NCI-H2107 (cell line): ENCODE measurements around the gene SECISBP2.
"Not testable (repeated sequence)": the region's sequence is repeated elsewhere in the genome, so short reads cannot be mapped to it uniquely, and the experiment has no call there.

ENCODE experiments used
- DNase-seq: peaks from one replicate; lab custom pipeline; 2025; lab: John Stamatoyannopoulos, UW

The SECISBP2 gene

DNA sequence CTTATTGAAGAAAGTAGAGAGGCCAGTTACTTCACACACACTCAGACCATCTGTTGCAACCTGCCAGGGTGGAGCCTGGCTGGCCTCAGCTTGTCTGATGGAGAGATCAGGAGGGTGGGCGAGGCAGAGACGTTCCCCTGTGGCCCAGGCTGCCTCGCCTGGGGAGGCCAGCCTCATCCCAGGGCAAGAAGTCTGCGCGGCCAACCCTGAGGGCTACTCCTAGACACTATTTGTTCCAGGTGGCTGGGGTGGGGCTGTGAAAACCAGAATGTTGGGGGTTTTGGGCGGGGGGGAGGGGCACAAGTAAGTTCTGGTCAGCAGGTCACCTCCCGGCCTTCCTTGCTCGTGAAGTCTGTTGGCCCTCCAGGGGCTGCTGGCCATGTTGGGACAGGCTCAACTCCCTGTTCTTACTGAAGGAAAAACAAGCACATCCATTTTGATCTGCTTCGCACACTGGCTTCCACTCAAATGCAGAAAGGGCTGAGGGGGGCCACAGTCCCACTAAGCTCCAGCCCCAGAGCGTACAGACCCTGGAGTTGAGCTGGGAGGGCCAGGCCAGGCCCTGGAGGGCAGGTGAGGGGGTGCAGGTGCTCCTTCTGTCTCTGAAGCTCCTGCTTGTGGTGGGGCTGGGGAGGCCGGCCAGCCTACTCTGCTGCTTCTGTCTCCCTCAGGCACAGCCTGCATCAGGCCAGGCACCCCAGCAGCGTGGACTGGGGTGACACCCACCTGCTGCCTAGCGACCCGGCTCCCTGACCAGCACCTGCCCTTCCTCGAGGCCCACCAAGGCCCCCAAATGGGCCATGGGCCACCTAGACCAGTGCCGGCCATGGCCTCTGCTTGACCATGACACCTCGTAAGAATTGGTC, 46.6 kb downstream of the SECISBP2 start:
- DNase-seq, result no peak

DNA sequence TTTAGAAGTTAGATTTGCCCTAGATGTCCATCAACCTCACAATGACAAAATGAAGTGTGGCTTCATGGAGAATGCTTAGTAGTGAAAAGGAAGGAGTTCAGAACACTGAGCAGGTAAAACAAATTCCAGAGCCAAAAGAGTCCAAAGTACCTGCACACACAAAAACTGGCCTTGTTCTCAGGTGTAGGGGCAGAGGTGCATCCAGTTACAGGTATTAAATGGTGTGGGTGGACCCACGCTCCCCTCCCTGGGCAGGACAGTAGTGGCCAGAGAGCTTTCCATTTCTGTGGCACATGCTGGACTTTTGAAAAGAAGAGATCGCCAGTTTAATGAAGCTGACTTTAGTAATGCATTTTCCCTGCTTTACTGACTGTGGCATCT, 47.2 kb downstream of the SECISBP2 start:
- no peak for DNase-seq

DNA sequence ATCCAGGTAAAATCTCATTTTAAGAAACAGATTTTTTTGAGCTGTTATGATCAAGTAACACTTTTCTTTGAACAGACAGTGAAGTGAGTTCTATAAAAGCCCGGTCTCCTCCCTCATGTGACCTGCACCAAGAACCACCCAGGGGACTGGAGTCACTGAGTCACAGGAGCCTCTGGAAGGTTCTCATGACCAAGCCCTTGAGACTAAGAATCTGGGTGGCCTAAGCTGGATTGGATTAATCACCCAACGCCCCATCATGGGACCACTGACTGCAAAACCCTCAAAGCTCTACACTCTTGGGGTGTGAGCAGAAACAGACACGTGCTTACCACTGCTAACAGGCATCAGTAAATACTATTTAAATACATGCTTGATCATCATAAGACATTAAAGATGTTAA, 48.4 kb downstream of the SECISBP2 start:
- DNase-seq, result no peak

DNA sequence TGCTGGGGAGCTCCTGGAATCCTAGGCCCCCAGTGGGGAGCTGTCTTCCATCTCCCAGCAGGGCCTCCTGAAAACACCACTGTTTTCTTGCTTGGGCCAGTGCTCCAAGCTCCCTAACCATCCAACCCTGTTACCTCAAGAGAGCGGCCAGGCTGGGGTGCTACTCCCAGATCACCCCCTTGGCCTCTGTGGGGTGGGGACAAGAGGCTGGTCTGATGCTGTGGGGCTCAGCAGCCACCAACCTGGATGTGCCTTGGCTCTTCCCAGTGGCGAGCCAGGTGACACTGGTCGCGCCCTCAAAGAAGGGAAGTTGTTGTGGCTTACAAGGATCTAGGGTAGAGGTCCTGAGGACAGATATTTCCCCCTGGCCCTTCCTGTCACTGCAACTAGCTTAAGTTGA, 49.0 kb downstream of the SECISBP2 start:
- no peak for DNase-seq

DNA sequence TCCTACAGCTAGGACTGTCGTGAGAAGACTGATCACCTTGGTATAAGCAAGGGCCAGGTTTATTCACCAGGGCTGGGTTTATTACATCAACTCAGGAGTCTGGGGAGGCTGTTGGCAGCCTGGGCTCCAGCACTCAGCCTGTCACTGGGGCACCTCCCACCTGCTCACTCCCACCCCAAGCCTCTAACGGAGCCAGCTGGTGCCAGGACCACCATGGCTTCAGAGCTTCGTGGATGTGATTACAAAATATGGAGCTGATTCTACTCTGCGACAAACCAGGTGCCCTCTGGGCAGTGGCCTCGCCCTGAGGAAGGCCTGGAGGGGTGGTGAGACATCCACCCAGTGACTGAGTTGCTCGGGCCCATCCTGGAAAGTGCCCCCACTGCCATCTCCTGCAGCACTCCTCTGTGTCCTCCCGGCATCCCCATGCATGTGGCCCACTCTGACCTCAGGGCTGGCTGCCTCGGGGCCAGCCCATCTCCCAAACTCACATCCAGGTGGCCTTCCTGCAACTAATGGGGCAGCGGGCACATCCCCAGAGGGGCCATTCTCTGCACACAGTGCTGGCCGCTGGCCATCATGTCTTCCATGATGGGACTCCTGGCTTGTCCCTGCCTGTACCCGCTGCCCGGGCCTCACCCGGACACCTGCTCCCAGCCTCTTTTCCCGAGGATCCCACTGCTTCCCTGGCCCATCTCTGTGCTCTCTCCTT, 49.6 kb downstream of the SECISBP2 start:
- no peak for DNase-seq

DNA sequence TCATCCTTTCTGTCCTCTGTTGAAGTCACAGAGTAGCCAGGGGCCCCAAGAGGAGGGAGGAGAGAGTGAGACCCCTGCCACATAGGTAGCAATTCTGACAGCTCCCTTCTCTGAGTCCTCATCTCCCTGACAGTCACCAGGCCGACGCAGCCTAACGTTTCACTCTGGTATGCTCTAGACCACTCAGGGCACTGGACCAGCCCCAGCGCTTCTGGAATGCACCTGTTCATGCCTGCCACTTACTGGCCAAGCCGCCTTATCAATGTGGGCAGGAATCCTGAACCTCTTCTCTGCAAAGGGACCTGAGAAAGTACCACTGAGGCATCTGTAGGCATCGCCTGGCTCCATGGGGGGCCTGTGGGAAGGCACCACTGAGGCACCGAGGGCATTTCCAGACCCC, 50.2 kb downstream of the SECISBP2 start:
- no peak for DNase-seq

DNA sequence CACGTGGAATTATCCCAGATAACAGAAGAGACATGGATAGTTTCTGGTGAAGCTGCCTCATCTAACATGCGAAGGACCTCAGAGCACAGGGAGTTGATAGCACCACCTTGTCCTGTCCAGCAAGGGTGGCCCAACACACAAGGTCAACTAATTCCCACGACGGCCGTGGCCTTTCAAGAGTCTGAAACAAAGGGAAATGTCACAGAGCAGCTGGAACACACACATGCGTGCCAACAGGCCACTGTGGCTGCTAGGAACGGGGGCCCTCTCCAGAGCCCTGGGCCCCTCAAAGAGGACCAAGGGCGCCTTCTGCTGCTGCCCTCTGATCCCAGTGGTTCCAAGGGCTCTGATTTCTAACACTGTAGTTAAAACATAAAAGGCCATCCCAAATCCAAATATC, 50.7 kb downstream of the SECISBP2 start:
- DNase-seq, result no peak

DNA sequence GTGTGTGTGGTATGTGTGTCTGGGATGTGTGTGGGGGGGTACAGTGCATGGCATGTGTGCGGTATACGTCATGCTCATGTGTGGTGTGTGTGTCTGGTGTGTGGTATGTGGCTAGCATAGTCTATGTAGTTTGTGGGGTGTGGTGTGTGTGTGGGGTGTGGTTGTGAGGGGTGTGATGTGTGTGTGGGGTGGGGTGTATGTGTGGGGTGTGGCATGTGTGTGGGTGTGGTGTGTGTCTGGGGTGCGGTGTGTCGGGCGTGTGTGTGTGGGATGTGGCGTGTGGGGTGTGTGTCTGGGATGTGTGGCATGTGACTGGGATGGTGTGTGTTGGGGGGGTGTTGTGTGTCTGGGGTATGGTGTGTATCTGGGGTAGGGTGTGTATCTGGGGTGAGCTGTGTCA, 52.3 kb downstream of the SECISBP2 start:
- DNase-seq, result no peak

DNA sequence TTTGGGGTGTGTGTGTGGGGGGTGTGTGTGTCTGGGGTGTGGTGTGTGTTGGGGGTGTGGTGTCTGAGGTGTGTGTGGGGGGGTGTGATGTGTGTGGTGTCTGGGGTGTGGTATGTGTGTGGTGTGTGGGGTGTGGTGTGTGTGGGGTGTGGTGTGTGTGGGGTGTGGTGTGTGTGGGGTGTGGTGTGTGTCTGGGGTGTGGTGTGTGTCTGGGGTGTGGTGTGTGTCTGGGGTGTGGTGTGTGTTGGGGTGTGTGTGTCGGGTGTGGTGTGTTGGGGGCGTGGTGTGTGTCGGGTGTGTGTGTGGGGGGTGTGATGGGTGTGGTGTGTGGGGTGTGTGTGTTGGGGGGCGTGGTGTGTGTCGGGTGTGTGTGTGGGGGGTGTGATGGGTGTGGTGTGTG, 53.5 kb downstream of the SECISBP2 start:
- DNase-seq, result not testable (repeated sequence)

DNA sequence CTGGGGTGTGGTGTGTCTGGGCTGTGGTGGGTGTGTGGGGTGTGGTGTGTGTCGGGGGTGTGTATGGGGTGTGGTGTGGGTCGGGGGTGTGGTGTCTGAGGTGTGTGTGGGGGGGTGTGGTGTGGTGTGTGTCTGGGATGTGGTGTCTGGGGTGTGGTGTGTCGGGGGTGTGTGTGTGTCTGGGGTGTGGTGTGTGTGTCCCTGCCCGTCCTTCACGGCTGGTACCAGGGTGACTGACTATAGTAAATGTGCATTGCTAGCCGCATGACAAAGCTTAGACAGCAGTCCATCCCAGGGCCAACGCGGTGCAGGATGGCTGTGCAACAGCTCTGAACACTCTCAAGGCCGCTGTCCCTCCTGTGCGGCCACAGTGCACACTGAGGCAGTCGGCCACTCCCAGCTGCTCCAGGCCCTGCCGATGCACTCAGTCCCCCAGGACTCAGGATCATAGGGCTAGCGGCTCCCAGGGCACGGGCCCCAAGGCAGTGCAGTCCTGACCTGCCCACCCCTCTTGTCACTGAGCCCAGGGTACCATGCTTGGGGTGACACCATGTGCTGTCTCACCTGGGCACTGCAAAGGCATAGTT, 54.0 kb downstream of the SECISBP2 start:
- no peak for DNase-seq

DNA sequence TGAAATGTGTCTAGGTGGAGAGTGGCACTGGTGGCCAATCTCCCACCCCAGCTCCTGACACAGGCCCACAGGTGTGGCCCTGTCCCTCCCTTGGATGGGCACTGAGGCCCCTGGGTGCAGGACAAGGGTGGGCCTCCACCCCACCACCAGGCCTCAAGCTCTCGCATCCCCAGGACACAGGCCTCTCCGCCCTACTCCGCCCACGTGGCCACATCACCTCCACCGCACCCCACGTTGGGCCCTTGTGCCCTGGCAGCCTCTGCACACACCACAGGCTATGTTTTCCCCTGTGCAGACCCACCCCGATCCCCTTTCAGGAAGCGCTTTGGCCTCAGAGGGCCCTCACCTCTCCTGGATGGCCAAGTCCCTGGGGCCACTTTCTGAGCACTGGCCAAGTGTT, 54.7 kb downstream of the SECISBP2 start:
- DNase-seq, result no peak

DNA sequence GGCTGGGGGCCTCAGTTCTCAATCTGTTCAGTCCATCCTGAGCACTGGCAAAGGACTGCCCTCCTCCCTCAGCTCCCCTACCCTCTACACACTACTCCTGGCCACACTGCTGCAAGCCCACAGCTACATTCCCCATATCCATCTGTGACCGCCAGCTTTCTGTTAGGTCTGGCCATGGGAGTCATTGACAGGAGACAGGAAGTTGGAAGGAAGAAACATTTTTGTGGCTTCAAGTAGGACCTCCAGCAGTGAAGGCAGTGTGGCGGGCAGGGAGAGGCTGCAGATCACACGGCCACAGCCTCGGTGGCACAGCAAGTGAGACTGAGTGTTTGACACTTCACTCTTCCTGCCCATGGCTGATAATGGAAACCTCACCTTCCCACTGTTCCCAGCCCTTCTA, 55.9 kb downstream of the SECISBP2 start:
- DNase-seq, result no peak

DNA sequence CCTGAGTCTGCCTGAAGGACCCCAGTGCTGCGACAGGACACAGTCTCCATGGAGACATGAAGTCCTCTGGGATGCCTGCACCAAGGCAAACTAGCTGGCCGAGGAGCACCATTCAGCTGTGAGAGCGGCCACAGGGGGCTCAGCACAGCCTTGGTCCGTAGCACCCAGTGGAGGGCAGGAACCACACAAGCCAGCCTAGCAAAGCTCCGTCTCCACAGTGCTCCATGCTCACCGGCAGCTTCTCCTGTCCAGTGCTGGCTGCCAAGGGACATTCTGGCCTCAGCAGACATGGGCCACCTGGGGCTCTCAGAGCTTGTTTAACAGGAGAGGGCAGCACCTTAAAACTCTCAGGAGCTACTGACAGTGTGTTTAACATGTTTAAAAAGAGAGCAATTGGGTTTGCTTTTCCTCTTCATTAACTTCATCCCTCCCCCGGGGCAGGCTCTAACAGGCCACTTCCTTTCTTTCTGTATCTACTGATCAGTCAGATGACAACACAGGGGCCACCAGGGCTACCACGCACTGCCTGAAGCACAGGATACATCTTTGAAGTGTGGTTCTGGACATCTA, 57.0 kb downstream of the SECISBP2 start:
- no peak for DNase-seq

DNA sequence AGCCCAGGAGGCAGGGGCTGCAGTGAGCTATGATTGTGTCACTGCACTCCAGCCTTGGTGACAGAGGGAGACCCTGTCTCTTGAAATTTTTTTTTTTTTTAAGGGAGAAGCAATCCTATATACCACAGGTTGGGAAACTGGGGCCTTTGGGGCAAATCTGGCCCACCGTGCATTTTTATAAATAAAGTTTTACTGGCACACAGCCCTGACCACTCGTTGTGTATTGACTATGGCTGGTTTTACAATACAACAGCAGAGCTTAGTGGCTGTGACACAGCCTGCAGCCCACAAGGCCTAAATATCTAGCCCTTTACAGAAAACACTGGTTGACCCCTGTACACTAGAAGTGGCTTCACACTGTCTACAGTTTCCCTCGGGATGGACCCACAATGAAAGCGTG, 58.0 kb downstream of the SECISBP2 start:
- no peak for DNase-seq

DNA sequence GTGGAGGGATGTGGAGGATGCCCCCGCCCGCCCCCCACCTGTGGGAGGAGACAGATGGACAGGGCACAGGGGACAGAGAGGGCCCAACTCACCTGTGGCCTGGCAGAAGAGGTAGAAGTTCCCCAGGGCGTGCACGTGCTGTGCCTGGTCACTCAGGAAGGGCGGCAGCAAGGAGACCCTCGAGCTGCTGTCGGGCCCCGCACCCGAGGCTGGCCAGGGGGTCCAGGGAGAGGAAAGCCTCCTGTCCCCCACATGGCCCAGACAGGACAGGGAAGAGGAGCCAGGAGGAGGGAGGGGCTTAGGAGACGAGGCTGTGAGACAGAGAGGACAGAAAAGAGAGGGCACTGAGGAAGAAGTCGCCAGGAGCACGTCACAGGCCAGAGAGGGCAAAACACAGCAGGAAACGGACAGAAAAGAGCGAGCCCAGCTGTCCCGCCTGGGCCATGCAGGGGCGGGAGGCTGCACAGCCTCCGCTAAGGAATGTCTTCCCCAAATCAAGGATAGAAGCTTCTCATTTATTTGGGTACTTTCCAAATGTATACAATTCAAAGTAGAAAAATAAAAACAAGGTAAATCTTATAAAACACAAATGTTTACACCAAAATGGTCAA, 58.5 kb downstream of the SECISBP2 start:
- no peak for DNase-seq

DNA sequence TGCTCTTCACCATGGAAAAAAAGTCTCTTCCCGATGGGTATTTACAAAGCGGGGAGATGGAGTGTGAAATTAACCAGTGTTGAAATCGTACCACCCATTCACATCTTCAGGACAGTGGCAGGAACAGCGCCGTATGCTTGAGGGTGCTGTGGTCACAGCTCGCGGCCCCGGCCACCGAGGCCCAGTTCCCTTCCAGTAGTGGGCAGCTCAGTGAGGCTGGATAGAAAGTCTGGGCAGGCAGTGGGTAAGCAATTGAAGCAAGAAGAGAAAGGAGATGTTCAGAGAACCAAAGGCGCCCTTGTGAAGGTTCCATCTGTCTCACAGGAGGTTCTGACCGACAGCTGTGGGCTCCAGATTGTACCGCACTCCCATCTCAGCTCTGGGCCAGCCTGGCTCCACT, 59.1 kb downstream of the SECISBP2 start:
- DNase-seq, result no peak

DNA sequence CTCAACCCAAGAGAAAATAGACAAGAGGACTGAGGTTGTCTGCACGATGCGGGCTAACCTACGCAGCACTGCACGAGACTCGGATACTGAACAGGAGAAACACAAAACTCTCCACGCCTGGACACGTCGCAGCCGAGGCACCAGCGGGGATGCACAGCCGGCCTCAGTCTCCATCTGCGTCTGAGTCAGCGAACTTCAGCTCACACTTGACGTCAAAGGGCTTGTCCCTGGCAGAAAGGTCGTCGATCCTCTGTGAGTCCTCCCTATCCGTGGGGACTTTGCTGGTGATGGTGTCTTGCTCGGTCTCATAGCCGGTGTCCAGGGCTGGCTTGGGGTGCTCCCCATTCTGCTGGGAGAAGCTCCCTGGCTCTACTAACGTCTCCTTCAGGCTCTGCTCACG, 60.2 kb downstream of the SECISBP2 start:
- no peak for DNase-seq

DNA sequence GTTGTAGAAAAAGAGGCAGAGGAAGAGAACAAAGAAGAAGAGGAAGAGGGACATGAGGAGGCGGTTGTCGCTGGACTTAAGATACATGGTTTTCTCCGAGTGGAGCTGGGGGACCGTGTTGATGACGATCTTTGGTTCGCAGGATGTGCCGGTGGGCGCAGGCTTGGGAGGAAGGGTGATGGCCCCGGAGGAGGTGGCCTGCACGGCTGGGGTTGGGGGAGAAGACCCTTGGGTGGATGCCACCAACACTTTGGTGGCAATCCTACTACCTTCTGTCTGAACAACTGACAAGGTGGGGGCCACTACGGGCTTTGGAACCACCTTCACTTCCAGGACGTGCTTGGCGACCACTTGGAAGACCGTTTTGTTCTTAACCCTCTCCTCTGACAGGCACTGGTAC, 60.7 kb downstream of the SECISBP2 start:
- DNase-seq, result no peak

DNA sequence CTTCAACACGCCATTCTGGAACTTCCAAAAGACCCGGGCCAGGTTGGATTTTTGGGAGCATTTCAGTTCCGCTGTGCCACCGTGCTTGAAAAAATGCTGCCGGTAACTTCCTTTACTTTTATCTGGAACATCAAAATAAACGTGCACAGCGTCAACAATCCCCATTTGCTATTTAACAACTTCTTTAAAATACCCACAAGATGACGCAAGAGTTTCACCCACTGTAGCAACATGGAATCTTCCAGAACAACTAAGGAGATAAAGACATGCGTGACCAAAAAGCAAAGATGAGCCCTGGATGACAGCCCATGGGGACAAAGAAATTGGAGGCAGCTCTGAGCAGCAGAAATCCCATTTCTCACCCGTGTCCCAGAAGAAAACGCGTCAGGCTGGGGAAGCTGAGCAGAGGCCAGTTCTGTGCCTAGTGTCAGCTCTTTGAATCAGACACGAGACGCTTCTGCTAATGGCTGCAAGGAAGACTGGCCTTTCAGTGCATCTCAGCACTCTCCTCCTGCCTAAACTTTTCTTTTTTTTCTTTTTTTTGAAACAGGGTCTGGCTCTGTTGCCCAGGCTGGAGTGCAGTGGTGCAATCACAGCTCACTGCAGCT, 61.3 kb downstream of the SECISBP2 start:
- no peak for DNase-seq

DNA sequence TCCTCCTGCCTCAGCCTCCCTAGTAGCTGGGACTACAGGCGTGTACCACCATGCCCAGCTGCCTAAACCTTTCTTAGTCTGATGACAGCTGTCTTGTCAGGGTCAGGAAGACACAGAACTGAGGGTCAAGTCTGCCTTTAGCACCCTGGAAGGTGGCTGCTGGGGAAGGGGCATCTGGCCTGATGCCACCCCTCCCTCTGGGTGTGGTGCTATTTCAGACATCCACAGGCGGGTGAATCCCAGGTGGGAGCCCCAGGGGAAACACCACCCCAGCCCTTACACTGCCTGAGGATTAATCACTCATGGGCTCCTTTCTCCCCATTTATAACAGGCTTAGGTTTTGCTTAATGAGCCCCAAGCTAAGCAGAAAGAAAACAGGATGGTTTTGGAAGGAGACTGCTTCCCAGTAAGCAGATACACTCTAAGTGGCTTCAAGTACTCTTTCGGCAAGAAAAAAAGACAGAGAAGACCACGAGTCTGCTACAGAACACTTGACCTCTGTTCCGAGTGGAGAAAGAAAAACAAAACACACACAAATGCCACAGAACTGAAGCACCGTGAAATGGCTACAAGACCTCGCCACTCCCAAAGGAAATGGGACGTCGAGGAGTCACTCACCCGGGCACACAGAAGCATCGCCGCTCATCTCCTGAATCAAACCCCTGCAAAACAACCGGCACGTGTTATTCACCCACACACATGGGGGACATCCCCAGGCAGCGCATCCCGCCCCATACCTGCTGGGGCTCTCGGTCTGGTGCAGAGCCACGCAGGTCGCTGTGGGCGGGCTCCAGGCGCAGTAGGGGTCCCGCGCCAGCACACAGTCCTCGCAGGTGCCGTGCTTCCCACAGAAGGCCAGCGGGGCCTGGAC, 62.4 kb downstream of the SECISBP2 start:
- DNase-seq, result no peak

DNA sequence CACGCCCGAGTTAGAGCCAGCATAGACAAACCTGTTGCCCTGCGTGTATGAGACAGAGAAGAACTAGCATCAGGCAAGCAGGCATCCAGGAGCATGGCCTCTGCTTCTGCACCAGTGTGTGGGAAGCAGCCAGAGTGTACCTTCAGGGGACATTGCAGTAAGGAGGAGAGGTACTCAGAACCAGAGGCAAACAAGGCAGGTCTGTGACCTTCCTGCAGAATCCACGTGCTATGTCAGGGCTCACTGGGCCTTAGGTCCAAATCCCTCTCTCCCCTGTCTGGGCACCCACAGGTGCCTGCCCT, 63.0 kb downstream of the SECISBP2 start:
- DNase-seq, result no peak
